ENCODE data around the gene TBX4. TPM values are rescaled to one million over a fixed set of nuclear protein-coding genes. Genes with fewer than 3 reads are reported as not detected.

Gene TBX4
- total RNA-seq, 1 experiment from 2014 or later, result not detected

DNA sequence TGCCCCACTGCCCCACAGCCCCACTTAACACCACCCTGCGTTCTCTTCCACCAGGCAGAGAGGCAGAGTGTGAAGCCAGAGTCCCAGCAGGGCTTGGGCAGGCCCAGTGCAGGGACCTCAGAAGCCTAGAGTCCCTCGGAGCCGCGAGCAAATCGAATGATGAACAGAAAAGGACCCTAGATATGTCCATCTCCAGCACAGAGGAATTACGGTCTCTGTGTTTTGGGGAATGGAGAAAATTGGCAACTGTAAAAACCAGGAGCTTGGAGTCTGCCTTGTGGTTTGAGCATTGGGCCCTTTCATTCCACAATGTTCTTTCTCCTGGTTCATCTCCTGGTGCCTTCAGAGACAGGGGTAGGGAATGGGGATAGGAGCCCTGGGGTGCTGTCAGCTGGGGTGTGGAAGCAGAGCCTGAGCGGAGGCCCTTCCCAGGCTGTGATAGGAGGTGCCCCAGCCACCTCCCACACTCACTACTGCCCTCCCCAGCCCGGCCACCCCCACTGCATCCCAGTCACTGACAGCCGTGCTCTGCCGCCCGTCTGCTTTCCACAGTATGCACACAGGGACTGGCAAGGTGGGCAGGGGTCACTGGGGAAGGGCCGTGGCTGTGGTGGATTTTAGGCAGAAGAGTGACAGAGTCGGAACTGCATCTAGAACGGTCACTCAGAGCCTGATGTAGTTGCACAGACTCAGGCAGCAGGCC is 26.7 kb downstream of the TBX4 start:
- CTCF ChIA-PET, result no interaction called here
- H3F3A ChIP-seq (ENCODE audit: insufficient read depth, low read depth), result no peaks in the 10 kb centered on the region
- no peak overlapping the region for H3K27ac ChIP-seq
- POLR2A ChIA-PET (ENCODE audit: unreplicated experiment), result no interaction called here
- no peaks in the 10 kb centered on the region for H3K79me2 ChIP-seq (ENCODE audit: low read depth)
- no peaks in the 10 kb centered on the region for H4K20me1 ChIP-seq (ENCODE audit: insufficient read depth)
- no peaks in the 10 kb centered on the region for H3K36me3 ChIP-seq (ENCODE audit: low read depth)
- H3K9me3 ChIP-seq (ENCODE audit: insufficient read depth, low read depth), result no peaks in the 10 kb centered on the region
- H3K4me2 ChIP-seq, result no peak overlapping the region
- no peaks in the 10 kb centered on the region for H3K27me3 ChIP-seq (ENCODE audit: insufficient read depth, low read depth)
- H3K9me2 ChIP-seq (ENCODE audit: insufficient read depth), result no peaks in the 10 kb centered on the region
- no TSS peak for BruUV-seq (replicated peaks)
- no peaks in the 10 kb centered on the region for H3K4me1 ChIP-seq (replicated peaks; ENCODE audit: insufficient read depth)
- no peak overlapping the region for H2AFZ ChIP-seq
- TF ChIP-seq EZH2 (IDR thresholded peaks at IDR 0.05; ENCODE audit: low read depth), result no peak
- TF ChIP-seq, protein P1, sequence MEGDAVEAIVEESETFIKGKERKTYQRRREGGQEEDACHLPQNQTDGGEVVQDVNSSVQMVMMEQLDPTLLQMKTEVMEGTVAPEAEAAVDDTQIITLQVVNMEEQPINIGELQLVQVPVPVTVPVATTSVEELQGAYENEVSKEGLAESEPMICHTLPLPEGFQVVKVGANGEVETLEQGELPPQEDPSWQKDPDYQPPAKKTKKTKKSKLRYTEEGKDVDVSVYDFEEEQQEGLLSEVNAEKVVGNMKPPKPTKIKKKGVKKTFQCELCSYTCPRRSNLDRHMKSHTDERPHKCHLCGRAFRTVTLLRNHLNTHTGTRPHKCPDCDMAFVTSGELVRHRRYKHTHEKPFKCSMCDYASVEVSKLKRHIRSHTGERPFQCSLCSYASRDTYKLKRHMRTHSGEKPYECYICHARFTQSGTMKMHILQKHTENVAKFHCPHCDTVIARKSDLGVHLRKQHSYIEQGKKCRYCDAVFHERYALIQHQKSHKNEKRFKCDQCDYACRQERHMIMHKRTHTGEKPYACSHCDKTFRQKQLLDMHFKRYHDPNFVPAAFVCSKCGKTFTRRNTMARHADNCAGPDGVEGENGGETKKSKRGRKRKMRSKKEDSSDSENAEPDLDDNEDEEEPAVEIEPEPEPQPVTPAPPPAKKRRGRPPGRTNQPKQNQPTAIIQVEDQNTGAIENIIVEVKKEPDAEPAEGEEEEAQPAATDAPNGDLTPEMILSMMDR (conservative IDR thresholded peaks at IDR 0.05), result no peak
- H3K4me3 ChIP-seq, result no peak overlapping the region
- intact Hi-C loops (cut with micrococcal nuclease; ENCODE audit: unreplicated experiment), result no loop called here
- no peak for DNase-seq

DNA sequence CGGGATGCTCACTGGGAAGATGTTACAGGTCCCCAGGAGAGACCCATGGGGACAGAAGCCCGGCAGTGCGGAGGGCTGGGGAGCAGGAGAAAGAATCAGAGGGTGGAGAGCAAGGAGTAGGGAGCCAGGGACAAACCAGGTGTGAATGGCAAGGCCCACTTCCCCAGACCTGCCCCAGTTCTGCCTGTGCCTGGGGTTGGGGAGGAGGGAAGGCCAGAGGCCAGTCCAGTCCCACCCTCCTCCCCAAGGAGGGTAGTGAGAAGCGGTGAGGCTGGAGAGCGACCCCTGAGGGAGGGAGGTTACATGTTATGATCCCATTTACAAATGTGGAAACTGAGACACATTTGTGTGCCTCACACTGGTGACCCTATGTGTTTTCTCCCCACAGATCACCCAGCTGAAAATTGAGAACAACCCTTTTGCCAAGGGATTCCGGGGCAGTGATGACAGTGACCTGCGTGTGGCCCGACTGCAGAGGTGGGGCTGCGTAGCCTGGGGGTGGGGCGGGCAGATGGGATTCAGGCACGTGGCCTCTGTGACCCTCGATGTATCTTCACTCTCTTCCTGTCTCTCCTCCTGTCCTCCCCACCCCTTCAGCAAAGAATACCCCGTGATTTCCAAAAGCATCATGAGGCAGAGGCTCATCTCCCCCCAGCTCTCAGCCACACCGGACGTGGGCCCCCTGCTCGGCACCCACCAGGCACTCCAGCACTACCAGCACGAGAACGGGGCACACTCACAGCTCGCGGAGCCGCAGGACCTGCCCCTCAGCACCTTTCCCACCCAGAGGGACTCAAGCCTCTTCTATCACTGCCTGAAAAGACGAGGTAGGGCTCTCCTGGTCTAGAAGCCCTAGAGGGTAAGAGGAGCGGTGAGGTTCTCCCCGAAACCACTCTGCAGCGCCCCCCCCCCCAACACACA is 27.5 kb downstream of the TBX4 start:
- no peak overlapping the region for H3K4me2 ChIP-seq
- H3K9me3 ChIP-seq (ENCODE audit: insufficient read depth, low read depth), result no peaks in the 10 kb centered on the region
- no peaks in the 10 kb centered on the region for H3K79me2 ChIP-seq (ENCODE audit: low read depth)
- no peaks in the 10 kb centered on the region for H3K4me1 ChIP-seq (replicated peaks; ENCODE audit: insufficient read depth)
- TF ChIP-seq EZH2 (IDR thresholded peaks at IDR 0.05; ENCODE audit: low read depth), result no peak
- TF ChIP-seq, protein P1 (conservative IDR thresholded peaks at IDR 0.05), result no peak
- no peaks in the 10 kb centered on the region for H3K36me3 ChIP-seq (ENCODE audit: low read depth)
- BruUV-seq (replicated peaks), result no TSS peak
- H4K20me1 ChIP-seq (ENCODE audit: insufficient read depth), result no peaks in the 10 kb centered on the region
- no peak overlapping the region for H3K27ac ChIP-seq
- intact Hi-C loops (cut with micrococcal nuclease; ENCODE audit: unreplicated experiment), result no loop called here
- no peaks in the 10 kb centered on the region for H3F3A ChIP-seq (ENCODE audit: insufficient read depth, low read depth)
- ChIA-PET POLR2A (ENCODE audit: unreplicated experiment) (no interaction called here), CTCF (no interaction called here)
- DNase-seq, result no peak
- H3K9me2 ChIP-seq (ENCODE audit: insufficient read depth), result no peaks in the 10 kb centered on the region
- H3K4me3 ChIP-seq, result no peak overlapping the region
- H2AFZ ChIP-seq, result no peak overlapping the region
- H3K27me3 ChIP-seq (ENCODE audit: insufficient read depth, low read depth), result no peaks in the 10 kb centered on the region

DNA sequence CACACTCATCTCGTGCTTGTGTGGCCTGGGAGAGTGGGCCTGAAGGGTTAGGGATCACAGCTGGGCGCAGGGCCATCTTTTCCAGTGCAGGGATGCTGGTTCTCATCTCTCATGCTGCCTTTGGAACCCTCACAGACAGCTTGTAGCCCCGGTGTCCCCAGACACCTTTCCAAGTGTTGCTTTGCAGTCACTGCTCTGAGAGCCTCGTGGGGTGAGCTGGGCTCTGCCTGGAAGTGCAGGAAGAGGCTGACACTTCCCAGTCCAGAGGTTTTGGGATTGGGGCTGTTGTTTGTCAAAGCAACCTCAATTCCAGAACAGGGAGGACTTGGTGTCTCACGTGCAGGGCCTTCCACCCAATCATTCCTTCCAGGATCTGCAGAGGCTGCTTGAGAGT is 28.2 kb downstream of the TBX4 start:
- CTCF ChIA-PET, result no interaction called here
- no peak for TF ChIP-seq EZH2 (IDR thresholded peaks at IDR 0.05; ENCODE audit: low read depth)
- TF ChIP-seq, protein P1 (conservative IDR thresholded peaks at IDR 0.05), result no peak
- H3K9me2 ChIP-seq (ENCODE audit: insufficient read depth), result no peaks in the 10 kb centered on the region
- no peaks in the 10 kb centered on the region for H3K79me2 ChIP-seq (ENCODE audit: low read depth)
- no TSS peak for BruUV-seq (replicated peaks)
- DNase-seq, result no peak
- H4K20me1 ChIP-seq (ENCODE audit: insufficient read depth), result no peaks in the 10 kb centered on the region
- no peak overlapping the region for H2AFZ ChIP-seq
- H3F3A ChIP-seq (ENCODE audit: insufficient read depth, low read depth), result no peaks in the 10 kb centered on the region
- no peaks in the 10 kb centered on the region for H3K36me3 ChIP-seq (ENCODE audit: low read depth)
- no peak overlapping the region for H3K4me3 ChIP-seq
- no peak overlapping the region for H3K27ac ChIP-seq
- intact Hi-C loops (cut with micrococcal nuclease; ENCODE audit: unreplicated experiment), result no loop called here
- H3K27me3 ChIP-seq (ENCODE audit: insufficient read depth, low read depth), result no peaks in the 10 kb centered on the region
- H3K4me2 ChIP-seq, result no peak overlapping the region
- no peaks in the 10 kb centered on the region for H3K9me3 ChIP-seq (ENCODE audit: insufficient read depth, low read depth)
- no peaks in the 10 kb centered on the region for H3K4me1 ChIP-seq (replicated peaks; ENCODE audit: insufficient read depth)
- POLR2A ChIA-PET (ENCODE audit: unreplicated experiment), result no interaction called here

Data from PC-9 (cell line).